K562 (cell line): Measurements from ENCODE around the gene GPR33.
"Not testable (repeated sequence)": the region's sequence is repeated elsewhere in the genome, so short reads cannot be mapped to it uniquely, and the experiment has no call there.

Experiments
- BACH1 ChIP-seq: fragments of 200-800 bp; sonication (Bioruptor generic); IDR thresholded peaks from 2 replicates; pipeline ENCODE4 v1.6.1; 2016; ENCODE audit warnings: missing genetic modification characterization, missing compliant biosample characterization
- BHLHE40 ChIP-seq: IDR thresholded peaks from 2 replicates; pipeline ENCODE4 v1.6.1; 2011; ENCODE audit warnings: low read length, improper control_type of control experiment
- CCAR2 ChIP-seq: fragments of 200-400 bp; formaldehyde crosslinking; IDR thresholded peaks from 2 replicates; pipeline ENCODE4 v1.6.1; 2017; ENCODE audit warnings: mild to moderate bottlenecking, low read depth, low read length
- CTCF ChIP-seq, 3 experiments: IDR thresholded peaks in 2 of 3; conservative IDR thresholded peaks in 1 of 3; 2 replicates each; pipeline ENCODE4 v1.5.1; 2011 to 2012; ENCODE audit warnings: low read length in 3 of 3, mild to moderate bottlenecking in 3 of 3, control low read depth in 2 of 3, improper control_type of control experiment in 1 of 3, inconsistent platforms in 1 of 3, low read depth in 1 of 3, mixed read lengths in 1 of 3, moderate library complexity in 1 of 3; ENCODE audit not compliant: insufficient read depth in 2 of 3
- E2F5 ChIP-seq: sonication (generic); formaldehyde crosslinking; IDR thresholded peaks from 2 replicates; pipeline ENCODE4 v1.8.0; 2022; ENCODE audit warnings: mild to moderate bottlenecking, missing genetic modification reagents
- KLF1 ChIP-seq: fragments of 450-650 bp; IDR thresholded peaks from 2 replicates; pipeline ENCODE4 v1.6.1; 2016; ENCODE audit warnings: missing genetic modification characterization, missing compliant biosample characterization
- MYC ChIP-seq, 2 experiments: fragments of 250-450 bp in 1 of 2; sonication (Bioruptor Pico) in 1 of 2; IDR thresholded peaks; 2 replicates each; pipeline versions ENCODE4 v1.5.1 to v1.6.1; 2012 to 2021; ENCODE audit warnings: low read depth in 2 of 2, borderline replicate concordance in 1 of 2, improper control_type of control experiment in 1 of 2, low read length in 1 of 2, mild to moderate bottlenecking in 1 of 2, moderate library complexity in 1 of 2
- PREB ChIP-seq: sonication (generic); formaldehyde crosslinking; IDR thresholded peaks from 2 replicates; pipeline ENCODE4 v1.8.1; 2023; ENCODE audit warnings: mild to moderate bottlenecking, missing genetic modification reagents
- RAD21 ChIP-seq, 2 experiments: fragments of 250-450 bp in 1 of 2; fragments of 450-650 bp in 1 of 2; sonication (Bioruptor Pico) in 1 of 2; formaldehyde crosslinking in 1 of 2; IDR thresholded peaks in 1 of 2; conservative IDR thresholded peaks in 1 of 2; 2 replicates each; pipeline versions ENCODE4 v1.4.0 to v1.8.0; 2020 to 2022; ENCODE audit warnings: mild to moderate bottlenecking in 2 of 2, moderate library complexity in 1 of 2
- SIN3A ChIP-seq, 2 experiments: fragments of 150-350 bp in 1 of 2; IDR thresholded peaks; 2 replicates each; pipeline ENCODE4 v1.6.1; 2011 to 2016; ENCODE audit warnings: borderline replicate concordance in 2 of 2, low read depth in 2 of 2, low read length in 2 of 2, mild to moderate bottlenecking in 2 of 2, moderate library complexity in 2 of 2; ENCODE audit not compliant: control insufficient read depth in 1 of 2
- ZNF780A ChIP-seq: fragments of 250-450 bp; sonication (Bioruptor Pico); IDR thresholded peaks from 2 replicates; pipeline ENCODE4 v1.5.0; 2021; ENCODE audit warnings: mild to moderate bottlenecking
- TF ChIP-seq, protein P1 (sequence below): fragments of 450-650 bp; formaldehyde crosslinking; IDR thresholded peaks from 2 replicates; pipeline ENCODE4 v1.4.0; 2020; ENCODE audit warnings: mild to moderate bottlenecking, moderate library complexity

DNA sequence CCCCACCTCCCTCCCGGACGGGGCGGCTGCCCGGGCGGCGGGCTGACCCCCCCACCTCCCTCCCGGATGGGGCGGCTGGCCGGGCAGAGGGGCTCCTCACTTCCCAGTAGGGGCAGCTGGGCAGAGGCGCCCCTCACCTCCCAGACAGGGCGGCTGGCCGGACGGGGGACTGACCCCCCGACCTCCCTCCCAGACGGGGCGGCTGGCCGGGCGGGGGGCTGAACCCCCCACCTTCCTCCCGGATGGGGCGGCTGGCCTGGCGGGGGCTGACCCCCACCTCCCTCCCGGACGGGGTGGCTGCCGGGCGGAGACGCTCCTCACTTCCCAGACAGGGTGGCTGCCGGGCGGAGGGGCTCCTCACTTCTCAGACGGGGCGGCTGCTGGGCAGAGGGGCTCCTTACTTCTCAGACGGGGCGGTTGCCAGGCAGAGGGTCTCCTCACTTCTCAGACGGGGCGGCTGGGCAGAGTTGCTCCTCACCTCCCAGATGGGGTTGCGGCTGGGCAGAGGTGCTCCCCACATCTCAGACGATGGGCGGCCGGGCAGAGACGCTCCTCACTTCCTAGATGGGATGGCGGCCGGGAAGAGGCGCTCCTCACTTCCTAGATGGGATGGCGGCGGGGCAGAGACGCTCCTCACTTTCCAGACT is 50.7 kb downstream of the GPR33 start:
- not testable (repeated sequence) for TF ChIP-seq E2F5; CCAR2; RAD21 (CRISPR knock-in tag; conservative IDR thresholded peaks at IDR 0.05 in 1 of 2, IDR thresholded peaks at IDR 0.05 in 1 of 2); BHLHE40; CTCF (IDR thresholded peaks at IDR 0.05 in 2 of 3, conservative IDR thresholded peaks at IDR 0.05 in 1 of 3; ENCODE audit: insufficient read depth in 2 of 3, low read depth in 1 of 3, low read length in 3 of 3); MYC (IDR thresholded peaks at IDR 0.05; ENCODE audit: low read depth, low read length); MYC (CRISPR knock-in tag; IDR thresholded peaks at IDR 0.05; ENCODE audit: borderline replicate concordance, low read depth); SIN3A (IDR thresholded peaks at IDR 0.05; ENCODE audit: borderline replicate concordance in 2 of 2, control insufficient read depth in 1 of 2, low read depth in 2 of 2, low read length in 2 of 2); KLF1 (tag); PREB (CRISPR knock-in tag); ZNF780A (CRISPR knock-in tag); BACH1
- TF ChIP-seq, protein P1, sequence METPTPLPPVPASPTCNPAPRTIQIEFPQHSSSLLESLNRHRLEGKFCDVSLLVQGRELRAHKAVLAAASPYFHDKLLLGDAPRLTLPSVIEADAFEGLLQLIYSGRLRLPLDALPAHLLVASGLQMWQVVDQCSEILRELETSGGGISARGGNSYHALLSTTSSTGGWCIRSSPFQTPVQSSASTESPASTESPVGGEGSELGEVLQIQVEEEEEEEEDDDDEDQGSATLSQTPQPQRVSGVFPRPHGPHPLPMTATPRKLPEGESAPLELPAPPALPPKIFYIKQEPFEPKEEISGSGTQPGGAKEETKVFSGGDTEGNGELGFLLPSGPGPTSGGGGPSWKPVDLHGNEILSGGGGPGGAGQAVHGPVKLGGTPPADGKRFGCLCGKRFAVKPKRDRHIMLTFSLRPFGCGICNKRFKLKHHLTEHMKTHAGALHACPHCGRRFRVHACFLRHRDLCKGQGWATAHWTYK (CRISPR knock-in tag): not testable (repeated sequence)
